ENCODE results near the gene PARVB.
"Not testable (repeated sequence)": the region's sequence is repeated elsewhere in the genome, so short reads cannot be mapped to it uniquely, and the experiment has no call there.

Gene PARVB

GRCh38 chr22:44029069-44029468 is 5.0 kb downstream of the PARVB start:
- FAIRE-seq = no peak

GRCh38 chr22:44030051-44030701 is 6.1 kb downstream of the PARVB start:
- FAIRE-seq = no peak

GRCh38 chr22:44030702-44031082 is 6.6 kb downstream of the PARVB start:
- FAIRE-seq = no peak

- no peak for FAIRE-seq
These were observed 7.3 kb downstream of the PARVB start for GRCh38 chr22:44031158-44031952.

- FAIRE-seq = no peak
These were observed 8.1 kb downstream of the PARVB start for GRCh38 chr22:44032126-44032730.

- no peak for FAIRE-seq
These were observed 9.2 kb downstream of the PARVB start for GRCh38 chr22:44033287-44033686.

- FAIRE-seq = no peak
These were observed 9.6 kb downstream of the PARVB start for GRCh38 chr22:44033694-44034093.

- no peak for FAIRE-seq
These were observed 13.6 kb downstream of the PARVB start for GRCh38 chr22:44037519-44038375.

GRCh38 chr22:44039566-44040171 is 15.6 kb downstream of the PARVB start:
- FAIRE-seq = no peak

- FAIRE-seq = no peak
These were observed 18.4 kb downstream of the PARVB start for GRCh38 chr22:44042249-44043218.

- FAIRE-seq = no peak
These were observed 21.0 kb downstream of the PARVB start for GRCh38 chr22:44045145-44045544.

- FAIRE-seq = no peak
These were observed 22.5 kb downstream of the PARVB start for GRCh38 chr22:44046485-44047141.

GRCh38 chr22:44047891-44048301 is 23.8 kb downstream of the PARVB start:
- FAIRE-seq = no peak

GRCh38 chr22:44049486-44050231 is 25.6 kb downstream of the PARVB start:
- FAIRE-seq = no peak

- no peak for FAIRE-seq
These were observed 26.8 kb downstream of the PARVB start for GRCh38 chr22:44050766-44051355.

- FAIRE-seq = no peak
These were observed 27.3 kb downstream of the PARVB start for GRCh38 chr22:44051358-44051757.

- FAIRE-seq = no peak
These were observed 27.9 kb downstream of the PARVB start for GRCh38 chr22:44051961-44052360.

GRCh38 chr22:44055805-44056204 is 31.7 kb downstream of the PARVB start:
- no peak for FAIRE-seq

GRCh38 chr22:44056649-44057048 is 32.5 kb downstream of the PARVB start:
- FAIRE-seq = not testable (repeated sequence)
